Aorta (tissue), 5 donors: ENCODE results near the gene FAM227B. TPM values are rescaled to one million over a fixed set of nuclear protein-coding genes. Genes with fewer than 3 reads are reported as not detected.
A peak's percentile ranks its signal among the peaks of the same experiment; 100 is the strongest.

Source experiments
- ATAC-seq: fragments of 200-7000 bp; cut with Tn5 transposase; one replicate; pipeline ENCODE4 v1.9.1; 2022; ENCODE audit warnings: moderate library complexity; ENCODE audit not compliant: low FRiP score
- DNase-seq, 2 donors: peaks; one replicate each; pipeline ENCODE4 v3.0.0-alpha.2; 2020
- H3K27ac ChIP-seq, 2 donors: one replicate each; pipeline ENCODE4 v1.5.1; 2013; ENCODE audit warnings: low read length in 2 of 2, mild to moderate bottlenecking in 2 of 2, moderate library complexity in 2 of 2, control low read depth in 1 of 2, inconsistent platforms in 1 of 2, low read depth in 1 of 2
- H3K27me3 ChIP-seq, 2 donors: one replicate each; pipeline ENCODE4 v1.6.1; 2013; ENCODE audit warnings: control low read depth in 1 of 2, low read length in 1 of 2, mild to moderate bottlenecking in 1 of 2, moderate library complexity in 1 of 2; ENCODE audit not compliant: insufficient read depth in 2 of 2, control insufficient read depth in 1 of 2
- H3K36me3 ChIP-seq, 2 donors: one replicate each; pipeline ENCODE4 v1.6.1; 2013; ENCODE audit warnings: control low read depth in 1 of 2, low read length in 1 of 2, mild to moderate bottlenecking in 1 of 2; ENCODE audit not compliant: insufficient read depth in 2 of 2, control insufficient read depth in 1 of 2
- H3K4me1 ChIP-seq, 2 donors: one replicate each; pipeline ENCODE4 v1.6.1; 2013; ENCODE audit warnings: low read length in 2 of 2, control low read depth in 1 of 2, mild to moderate bottlenecking in 1 of 2, moderate library complexity in 1 of 2; ENCODE audit not compliant: insufficient read depth in 2 of 2, control insufficient read depth in 1 of 2
- H3K4me3 ChIP-seq, 2 donors: one replicate each; pipeline ENCODE4 v1.5.1; 2013; ENCODE audit warnings: low read length in 2 of 2, control low read depth in 1 of 2, mild to moderate bottlenecking in 1 of 2
- H3K9me3 ChIP-seq: one replicate; pipeline ENCODE4 v1.6.1; 2013; ENCODE audit warnings: mild to moderate bottlenecking, low read length; ENCODE audit not compliant: control insufficient read depth
- whole genome bisulfite sequencing, 2 donors: extraction: QIAGEN DNeasy Blood & Tissue Kit; methylation state at CpG; one replicate each; pipeline ENCODE4 v1.1.7; 2013; 5-methylcytosine and 5-hydroxymethylcytosine counted together
- intact Hi-C, 2 donors: fragments of 100-400 bp; cut with DNase I; formaldehyde crosslinking; loops; one replicate each; pipeline versions ENCODE4 v1.14.2 to v1.15.0; 2022
- polyA plus RNA-seq, 2 donors: library from polyadenylated mRNA; stranded (reverse); fragments of 200-250 nt; gene quantifications; one replicate each; pipeline ENCODE4 v1.2.3, GENCODE V29; 2013
- total RNA-seq, 2 donors: library from RNA; stranded (reverse); fragmentation: NEBNext Ultra II Directional; extraction: Animal tissue kit (Norgen Biotek cat#: 25700); gene quantifications; one replicate each; pipeline ENCODE4 v1.2.1, GENCODE V29; 2021
- donor health status: healthy with polysubstance abuse.
- donor health status: Bipolar disorder and iron deficiency.
- donor health status: DM: no; HTN: no; CAD: no.
- donor health status: DM: no; HTN: no; CAD: no.
- donor health status: DM: yes; HTN: yes; CAD: no.

FAM227B gene
- total and polyA plus RNA-seq, 4 donors = 4.2 to 6.4 (median 5.0) TPM

GRCh38 chr15:49646891-49647290, 26.3 kb upstream of the FAM227B start:
- 86 to 90% methylated on average over 2 of the region's 2 CpGs for WGBS, 2 donors
- H3K4me3 ChIP-seq = no peak overlapping the region
- H3K27ac ChIP-seq = no peak overlapping the region
- no peaks in the 10 kb centered on the region for H3K27me3 ChIP-seq
- no peaks in the 10 kb centered on the region for H3K36me3 ChIP-seq
- DNase-seq = no peak
- H3K4me1 ChIP-seq = peaks cover 5 to 8% of the 10 kb centered on the region in 2 donors
- intact Hi-C loops = loop anchor here in 1 of 2 donors (10.0 kb wide), 1 partner anchor 78 kb away; no protein-coding TSS in a partner anchor
- H3K9me3 ChIP-seq = peaks cover 2% of the 10 kb centered on the region
- ATAC-seq = no peak

- no peak overlapping the region for H3K4me3 ChIP-seq
- H3K36me3 ChIP-seq = no peaks in the 10 kb centered on the region
- ATAC-seq (peak; percentile 43), DNase-seq (peak in 1 of 2 donors; percentile 51)
- peak overlapping the region; percentile 43 to 84 for H3K27ac ChIP-seq
- intact Hi-C loops = loop anchor here in 1 of 2 donors (10.0 kb wide), 1 partner anchor 79 kb away; no protein-coding TSS in a partner anchor
- no peaks in the 10 kb centered on the region for H3K9me3 ChIP-seq
- peaks cover 5 to 8% of the 10 kb centered on the region in 2 donors for H3K4me1 ChIP-seq
- H3K27me3 ChIP-seq = no peaks in the 10 kb centered on the region
These were observed 25.3 kb upstream of the FAM227B start for GRCh38 chr15:49645941-49646340.

GRCh38 chr15:49645277-49645676, 24.7 kb upstream of the FAM227B start:
- intact Hi-C loops = loop anchor here in 1 of 2 donors (10.0 kb wide), 1 partner anchor 80 kb away; no protein-coding TSS in a partner anchor
- ATAC-seq = peak; percentile 61
- no peak overlapping the region for H3K27ac ChIP-seq
- H3K4me1 ChIP-seq = peaks cover 5 to 8% of the 10 kb centered on the region in 2 donors
- H3K27me3 ChIP-seq = no peaks in the 10 kb centered on the region
- no peaks in the 10 kb centered on the region for H3K36me3 ChIP-seq
- no peaks in the 10 kb centered on the region for H3K9me3 ChIP-seq
- no peak for DNase-seq
- H3K4me3 ChIP-seq = no peak overlapping the region

GRCh38 chr15:49644364-49644794, 23.8 kb upstream of the FAM227B start:
- H3K27ac ChIP-seq = peak overlapping the region; percentile 48 to 69
- no peaks in the 10 kb centered on the region for H3K36me3 ChIP-seq
- ATAC-seq (no peak), DNase-seq (no peak)
- intact Hi-C loops = loop anchor here in 1 of 2 donors (10.0 kb wide), 1 partner anchor 80 kb away; no protein-coding TSS in a partner anchor
- no peak overlapping the region for H3K4me3 ChIP-seq
- H3K27me3 ChIP-seq = no peaks in the 10 kb centered on the region
- WGBS, 2 donors = 90 to 100% methylated on average over 1 of the region's 1 CpG
- H3K9me3 ChIP-seq = no peaks in the 10 kb centered on the region
- H3K4me1 ChIP-seq = peaks cover 5 to 8% of the 10 kb centered on the region in 2 donors

GRCh38 chr15:49637857-49638256, 17.2 kb upstream of the FAM227B start:
- no peaks in the 10 kb centered on the region for H3K27me3 ChIP-seq
- no peak overlapping the region for H3K4me3 ChIP-seq
- no peaks in the 10 kb centered on the region for H3K36me3 ChIP-seq
- 35 to 37% methylated on average over 4 of the region's 4 CpGs for WGBS, 2 donors
- H3K27ac ChIP-seq = peak overlapping the region in 1 of 2 donors; percentile 57
- intact Hi-C loops = no loop called here
- no peaks in the 10 kb centered on the region for H3K9me3 ChIP-seq
- H3K4me1 ChIP-seq = no peaks in the 10 kb centered on the region
- ATAC-seq (no peak), DNase-seq (no peak)

- ATAC-seq (no peak), DNase-seq (no peak)
- Histone ChIP-seq H3K4me3 (no peak overlapping the region), H3K27me3 (no peaks in the 10 kb centered on the region), H3K9me3 (peaks cover 2% of the 10 kb centered on the region), H3K4me1 (no peaks in the 10 kb centered on the region), H3K36me3 (peaks cover 0 to 2% of the 10 kb centered on the region in 2 donors), H3K27ac (no peak overlapping the region)
- intact Hi-C loops = loop anchor here in 1 of 2 donors (10.0 kb wide), 1 partner anchor 366 kb away; no protein-coding TSS in a partner anchor
- 80 to 84% methylated on average over 2 of the region's 2 CpGs for WGBS, 2 donors
These were observed 7.8 kb upstream of the FAM227B start for GRCh38 chr15:49628379-49628778.

GRCh38 chr15:49627407-49627877, 6.8 kb upstream of the FAM227B start:
- H3K4me1 ChIP-seq = no peaks in the 10 kb centered on the region
- no peak overlapping the region for H3K27ac ChIP-seq
- peaks cover 2% of the 10 kb centered on the region for H3K9me3 ChIP-seq
- H3K4me3 ChIP-seq = no peak overlapping the region
- intact Hi-C loops = loop anchor here in 1 of 2 donors (10.0 kb wide), 1 partner anchor 367 kb away; no protein-coding TSS in a partner anchor
- ATAC-seq = no peak
- H3K36me3 ChIP-seq = peaks cover 0 to 2% of the 10 kb centered on the region in 2 donors
- DNase-seq = no peak
- H3K27me3 ChIP-seq = no peaks in the 10 kb centered on the region
- WGBS, 2 donors = 67 to 76% methylated on average over 1 of the region's 1 CpG

- Histone ChIP-seq H3K36me3 (peaks cover 0 to 2% of the 10 kb centered on the region in 2 donors), H3K27me3 (no peaks in the 10 kb centered on the region), H3K9me3 (peaks cover 2% of the 10 kb centered on the region), H3K4me1 (peaks cover 0 to 4% of the 10 kb centered on the region in 2 donors), H3K4me3 (no peak overlapping the region), H3K27ac (no peak overlapping the region)
- DNase-seq = no peak
- intact Hi-C loops = loop anchor here in 1 of 2 donors (10.0 kb wide), 1 partner anchor 369 kb away; no protein-coding TSS in a partner anchor
- no peak for ATAC-seq
- 97 to 98% methylated on average over 5 of the region's 5 CpGs for WGBS, 2 donors
These were observed 4.9 kb upstream of the FAM227B start for GRCh38 chr15:49625460-49626036.

GRCh38 chr15:49624056-49624455, 3.4 kb upstream of the FAM227B start:
- DNase-seq = no peak
- 11 to 19% methylated on average over 2 of the region's 2 CpGs for WGBS, 2 donors
- no peak overlapping the region for H3K27ac ChIP-seq
- no peak for ATAC-seq
- no peak overlapping the region for H3K4me3 ChIP-seq
- H3K9me3 ChIP-seq = peaks cover 2% of the 10 kb centered on the region
- intact Hi-C loops = loop anchor here (5.0 to 10.0 kb wide), 2 partner anchors 371 to 378 kb away; no protein-coding TSS in a partner anchor
- H3K4me1 ChIP-seq = peaks cover 0 to 4% of the 10 kb centered on the region in 2 donors
- H3K36me3 ChIP-seq = peaks cover 0 to 2% of the 10 kb centered on the region in 2 donors
- H3K27me3 ChIP-seq = no peaks in the 10 kb centered on the region
